Cardiac atrium fibroblast (primary cell): ENCODE data around the gene MLIP. TPM values are rescaled to one million over a fixed set of nuclear protein-coding genes. Genes with fewer than 3 reads are reported as not detected.

Source experiments
- total RNA-seq: library from RNA; depleted of rRNA; stranded (reverse); fragments of >200 nt; gene quantifications from 2 replicates; pipeline ENCODE4 v1.2.3, GENCODE V29; 2015

The MLIP gene
- 0.54 and 0.65 TPM in 2 replicates for total RNA-seq

DNA sequence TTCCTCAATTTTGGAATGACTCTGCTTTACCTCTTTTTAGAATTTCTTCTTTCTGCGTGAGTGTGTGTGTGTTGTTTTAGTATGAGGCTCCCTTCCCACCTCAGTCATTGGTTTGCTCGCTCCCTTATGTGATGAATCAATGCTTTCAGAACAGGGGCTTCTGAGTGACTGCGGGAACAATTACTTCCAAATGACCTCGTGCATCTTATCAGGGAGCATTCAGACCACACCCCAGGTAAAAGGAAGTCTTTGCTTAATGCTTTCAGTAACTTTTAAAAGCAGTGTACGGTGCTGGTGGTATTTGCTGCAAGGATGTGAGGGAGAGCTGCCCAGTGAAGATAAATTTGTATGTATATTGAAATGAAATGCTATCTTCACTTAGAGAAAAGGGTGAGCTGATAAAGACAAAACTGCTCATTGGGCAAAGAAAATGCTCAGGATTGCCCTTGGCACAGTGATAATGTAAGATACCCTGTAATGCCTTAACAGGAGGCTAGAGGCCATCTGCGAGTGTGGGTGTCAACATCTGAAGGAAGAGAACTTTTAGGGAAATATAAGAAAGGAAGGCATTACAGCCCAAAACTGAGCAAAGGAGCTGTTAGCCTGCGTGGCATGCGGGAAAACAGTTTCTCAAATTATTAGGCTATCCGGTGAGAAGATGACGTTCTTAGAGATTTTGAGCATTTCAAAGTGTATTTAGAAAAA is at the start of gene MLIP:
Gene MLIP (plus strand): TSS at position 103 of the 705 bp plus-strand sequence. CDS start 37 bp downstream, at position 140.

GRCh38 chr6:54308289-54308985 is 197.2 kb downstream of the MLIP start, which contains the start of gene TINAG:
TINAG (plus strand) TSS chr6:54308441; CDS start chr6:54308551, 110 bp downstream.

Other genes with a start within 250 kb of the MLIP start
- gene TINAG, start 197.0 kb downstream of the MLIP start, total RNA-seq = not detected in 2 replicates